ENCODE data around the gene TMEM131L. TPM values are rescaled to one million over a fixed set of nuclear protein-coding genes. Genes with fewer than 3 reads are reported as not detected.

The TMEM131L gene
- total and polyA plus RNA-seq, 2 donors (not counting 3 experiments of a cell fraction or from before 2014, with no cell fraction given) = 7.7 to 21.2 TPM

- intact Hi-C loops (cut with micrococcal nuclease) (no loop called here), dilution Hi-C loops (cut with MboI; ENCODE audit: extremely low pct_ligation_motif_present, low sequenced_read_pairs) (no loop called here)
- Histone ChIP-seq H3K36me3 (ENCODE audit: control insufficient read depth in 2 of 2, extremely low read depth in 1 of 2, insufficient read depth in 2 of 2, low read length in 2 of 2) (no peaks in the 10 kb centered on the region), H3K4me1 (ENCODE audit: control insufficient read depth, extremely low read depth, insufficient read depth, low read length) (no peaks in the 10 kb centered on the region), H3K27ac (ENCODE audit: insufficient read depth, low read depth, low read length) (no peak overlapping the region), H3K79me2 (ENCODE audit: control insufficient read depth, insufficient read depth, low read length) (no peaks in the 10 kb centered on the region), H3K4me3 (replicated peaks in 1 of 3; ENCODE audit: insufficient read depth in 1 of 3, low read depth in 1 of 3, low read length in 3 of 3) (no peak overlapping the region), H3K9me3 (replicated peaks; ENCODE audit: control insufficient read depth, insufficient read depth, low read length) (no peaks in the 10 kb centered on the region), H3K9me1 (replicated peaks; ENCODE audit: control insufficient read depth, extremely low read depth, insufficient read depth, low read length) (no peaks in the 10 kb centered on the region), H3K27me3 (ENCODE audit: control insufficient read depth in 2 of 2, insufficient read depth in 2 of 2, low read length in 2 of 2) (no peaks in the 10 kb centered on the region), H4K20me1 (replicated peaks; ENCODE audit: control insufficient read depth, extremely low read depth, insufficient read depth, low read length) (no peaks in the 10 kb centered on the region), H2AFZ (ENCODE audit: low read depth, low read length) (no peak overlapping the region), H3K9ac (replicated peaks; ENCODE audit: extremely low read depth, insufficient read depth, low read length) (no peak overlapping the region), H3K4me2 (ENCODE audit: insufficient read depth, low read length) (no peak overlapping the region)
- ChIA-PET CTCF (interaction anchor here (1.0 kb wide), 1 partner anchor 72 kb away, joined by 3 read pairs; no protein-coding TSS in a partner anchor), POLR2A (no interaction called here)
- BruUV-seq (replicated peaks) = no TSS peak
- FAIRE-seq (no peak), DNase-seq (ENCODE audit: low read depth, low spot score) (no peak)
- TF ChIP-seq FOS (IDR thresholded peaks at IDR 0.05; ENCODE audit: borderline replicate concordance, insufficient read depth, low read length) (no peak), POLR2AphosphoS5 (IDR thresholded peaks at IDR 0.05; ENCODE audit: insufficient read depth, low read depth, low read length) (no peak), JUN (IDR thresholded peaks at IDR 0.05; ENCODE audit: borderline replicate concordance, insufficient read depth, insufficient read length, low read depth) (no peak), EZH2 (IDR thresholded peaks at IDR 0.05; ENCODE audit: borderline replicate concordance, low read depth, low read length, severe bottlenecking) (no peak), POLR2A (IDR thresholded peaks at IDR 0.05; ENCODE audit: low read depth, low read length) (no peak), MYC (IDR thresholded peaks at IDR 0.05; ENCODE audit: low read depth, low read length) (no peak), GATA2 (IDR thresholded peaks at IDR 0.05; ENCODE audit: insufficient read depth, insufficient read length, low read depth, low read length) (no peak)
- TF ChIP-seq, protein P1, sequence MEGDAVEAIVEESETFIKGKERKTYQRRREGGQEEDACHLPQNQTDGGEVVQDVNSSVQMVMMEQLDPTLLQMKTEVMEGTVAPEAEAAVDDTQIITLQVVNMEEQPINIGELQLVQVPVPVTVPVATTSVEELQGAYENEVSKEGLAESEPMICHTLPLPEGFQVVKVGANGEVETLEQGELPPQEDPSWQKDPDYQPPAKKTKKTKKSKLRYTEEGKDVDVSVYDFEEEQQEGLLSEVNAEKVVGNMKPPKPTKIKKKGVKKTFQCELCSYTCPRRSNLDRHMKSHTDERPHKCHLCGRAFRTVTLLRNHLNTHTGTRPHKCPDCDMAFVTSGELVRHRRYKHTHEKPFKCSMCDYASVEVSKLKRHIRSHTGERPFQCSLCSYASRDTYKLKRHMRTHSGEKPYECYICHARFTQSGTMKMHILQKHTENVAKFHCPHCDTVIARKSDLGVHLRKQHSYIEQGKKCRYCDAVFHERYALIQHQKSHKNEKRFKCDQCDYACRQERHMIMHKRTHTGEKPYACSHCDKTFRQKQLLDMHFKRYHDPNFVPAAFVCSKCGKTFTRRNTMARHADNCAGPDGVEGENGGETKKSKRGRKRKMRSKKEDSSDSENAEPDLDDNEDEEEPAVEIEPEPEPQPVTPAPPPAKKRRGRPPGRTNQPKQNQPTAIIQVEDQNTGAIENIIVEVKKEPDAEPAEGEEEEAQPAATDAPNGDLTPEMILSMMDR (IDR thresholded peaks at IDR 0.05; ENCODE audit: extremely low read depth in 1 of 2, insufficient read depth in 1 of 2, low read depth in 1 of 2, low read length in 2 of 2) = no peak
- TF ChIP-seq, protein P2, sequence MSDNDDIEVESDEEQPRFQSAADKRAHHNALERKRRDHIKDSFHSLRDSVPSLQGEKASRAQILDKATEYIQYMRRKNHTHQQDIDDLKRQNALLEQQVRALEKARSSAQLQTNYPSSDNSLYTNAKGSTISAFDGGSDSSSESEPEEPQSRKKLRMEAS (IDR thresholded peaks at IDR 0.05; ENCODE audit: insufficient read depth, insufficient read length) = no peak
Observed at GRCh38 chr4:153502584-153502983, 36.4 kb downstream of the TMEM131L start.

All from endothelial cell of umbilical vein (primary cell).